GM19023 (cell line): Measurements from ENCODE around the gene AATK.
"Not testable (repeated sequence)": the region's sequence is repeated elsewhere in the genome, so short reads cannot be mapped to it uniquely, and the experiment has no call there.

Experiments used
- ATAC-seq: cut with Tn5 transposase; IDR thresholded peaks from one replicate; pipeline ENCODE4 v1.9.1; 2021; ENCODE audit warnings: mild to moderate bottlenecking, moderate library complexity; ENCODE audit not compliant: unreplicated experiment

Gene AATK

DNA sequence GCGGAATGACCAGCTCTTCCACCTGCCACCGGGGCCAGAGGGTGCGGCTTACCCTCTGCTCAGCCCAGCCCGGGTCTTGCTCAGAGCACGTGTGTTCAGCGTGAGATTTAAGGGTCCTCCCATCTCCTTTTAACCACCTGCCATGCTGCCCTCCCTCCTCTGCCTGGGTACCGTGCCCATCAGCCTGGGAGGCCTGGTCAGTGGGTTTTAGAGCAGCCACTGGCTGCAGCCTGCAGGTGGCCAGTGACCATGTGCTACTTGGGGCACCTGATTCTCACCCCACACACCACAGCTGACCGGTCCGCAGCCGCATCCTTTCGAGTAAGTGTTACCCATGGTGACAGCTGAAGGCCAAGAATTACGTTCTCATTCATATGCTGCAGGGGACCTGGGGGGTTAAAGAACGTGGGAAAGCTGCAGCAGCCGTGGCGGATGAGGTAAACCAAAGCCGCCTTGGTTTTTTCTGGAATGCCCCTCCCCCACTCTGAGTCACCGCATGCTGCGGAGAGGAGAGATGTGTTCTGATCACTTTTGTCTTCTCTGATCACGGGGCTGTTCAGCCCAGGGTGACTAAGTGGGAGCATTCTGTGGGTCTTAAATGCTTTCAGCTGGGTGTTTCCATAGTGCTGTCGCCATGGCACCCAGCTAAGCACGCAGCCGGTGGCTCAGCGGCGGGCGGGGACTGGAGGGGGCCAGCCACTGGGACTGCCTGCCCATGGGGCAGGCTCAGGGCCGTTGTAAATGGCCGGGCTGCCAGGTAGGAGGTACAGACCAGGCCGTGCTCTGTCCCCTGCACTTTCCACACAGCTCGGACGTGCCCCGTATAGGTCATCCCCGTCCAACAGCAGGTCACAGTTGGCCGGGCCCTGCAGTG lies 71.3 kb downstream of the AATK start:
- ATAC-seq = no peak

DNA sequence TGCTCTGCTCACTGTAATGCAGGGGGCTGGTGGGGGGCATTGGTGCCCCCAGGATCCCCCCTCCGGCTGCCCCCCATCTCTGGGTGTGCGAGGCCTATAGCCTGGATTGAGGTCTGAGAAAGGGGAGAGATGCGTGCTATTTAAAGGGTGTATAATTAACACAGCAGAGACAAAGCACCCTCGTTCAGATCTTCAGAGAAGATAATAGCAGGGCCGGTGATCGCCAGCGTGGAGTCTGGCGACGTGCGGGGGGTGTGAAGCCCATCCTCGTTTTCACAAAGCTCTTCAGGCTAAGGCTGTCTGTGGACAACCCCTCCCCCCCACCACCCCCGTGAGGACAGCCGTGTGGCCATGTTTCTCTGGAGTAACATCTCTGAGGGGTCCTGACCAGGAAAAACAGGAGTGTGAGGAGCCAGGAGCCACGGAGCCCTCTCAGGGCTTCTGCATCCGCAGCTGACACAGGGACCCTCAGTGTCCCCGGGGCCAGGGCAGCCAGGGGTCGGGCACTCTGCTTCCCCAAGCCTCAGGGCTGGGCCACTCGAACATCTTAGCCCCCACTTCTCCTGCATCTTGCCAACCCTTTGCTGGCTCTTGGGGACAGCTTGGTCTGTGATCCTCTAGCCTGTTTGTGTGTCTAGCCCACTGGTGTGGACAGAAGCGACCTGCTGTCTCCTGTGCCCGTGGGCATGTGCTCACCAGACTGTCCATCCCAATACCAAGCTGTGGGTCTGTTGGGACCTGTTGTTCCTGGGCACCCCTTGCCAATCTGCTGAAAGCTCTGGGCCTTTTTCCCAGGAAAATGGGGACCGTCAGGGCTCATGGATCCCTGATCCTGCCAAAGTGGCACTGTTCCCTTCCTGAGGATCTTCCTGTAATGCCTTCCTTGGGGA lies 72.2 kb downstream of the AATK start:
- ATAC-seq = no peak

DNA sequence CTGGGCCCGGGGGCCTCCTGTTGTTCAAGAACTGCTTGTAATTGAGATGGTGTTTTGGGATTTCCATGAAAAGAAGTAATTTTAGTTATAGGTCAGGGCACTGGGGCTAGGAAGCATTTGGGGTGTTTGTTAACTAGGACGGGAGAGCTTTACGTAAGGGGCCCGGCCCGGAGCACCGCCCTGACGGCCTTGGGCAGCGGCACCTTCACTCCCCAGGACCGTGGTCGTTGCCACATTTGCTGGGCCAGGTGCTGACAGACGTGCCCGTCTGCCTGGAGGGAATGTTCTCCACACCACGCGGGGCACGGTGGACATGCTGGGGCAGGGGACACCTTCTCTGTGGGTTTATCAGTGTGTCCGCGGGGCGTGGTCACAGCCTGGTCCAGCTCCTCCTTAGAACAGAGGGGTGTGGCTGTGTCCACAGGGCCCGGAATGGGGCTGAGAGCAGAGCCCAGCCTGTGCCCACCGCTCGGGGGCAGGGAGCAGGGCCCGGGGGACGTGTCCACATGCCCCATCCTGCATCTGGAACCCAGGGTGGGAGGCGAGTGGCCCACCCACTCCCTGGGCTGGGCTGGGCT lies 73.4 kb downstream of the AATK start:
- ATAC-seq = no peak

DNA sequence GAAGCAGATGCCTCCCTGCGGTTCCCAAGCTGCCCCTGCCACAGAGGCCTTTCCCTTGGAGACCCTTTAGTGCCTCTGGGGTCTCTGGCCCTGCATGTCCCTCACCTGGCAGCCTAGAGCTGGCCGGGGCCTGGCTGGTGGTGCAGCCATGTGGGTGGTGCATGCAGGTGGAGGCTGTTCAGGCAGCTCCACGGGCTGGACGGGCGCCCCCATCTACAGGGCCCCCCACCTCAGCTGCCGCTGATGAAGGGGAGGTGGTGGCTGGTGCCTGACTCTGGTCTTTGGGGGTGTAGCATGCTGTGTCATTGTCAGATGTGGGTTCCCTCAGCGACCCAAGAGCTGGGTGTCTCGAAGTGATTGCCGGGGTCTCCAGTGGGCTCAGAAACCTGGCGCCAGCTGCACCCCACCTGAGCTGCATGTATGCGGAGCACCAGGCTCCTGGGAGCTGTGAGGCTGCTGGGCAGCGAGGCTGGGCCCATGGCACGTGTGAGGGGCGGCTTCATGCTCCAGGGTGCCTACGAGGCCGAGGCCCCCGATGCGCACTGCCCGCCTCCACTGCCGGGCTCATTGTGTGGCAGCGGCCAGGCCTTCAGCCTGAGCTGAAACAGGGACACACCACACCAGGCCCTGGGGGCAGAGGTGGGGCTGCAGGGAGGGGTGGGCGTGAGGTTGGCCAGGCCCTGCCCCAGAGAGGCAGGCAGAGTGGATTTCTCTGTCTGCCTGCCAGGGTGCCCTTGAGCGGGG lies 74.1 kb downstream of the AATK start:
- no peak for ATAC-seq

DNA sequence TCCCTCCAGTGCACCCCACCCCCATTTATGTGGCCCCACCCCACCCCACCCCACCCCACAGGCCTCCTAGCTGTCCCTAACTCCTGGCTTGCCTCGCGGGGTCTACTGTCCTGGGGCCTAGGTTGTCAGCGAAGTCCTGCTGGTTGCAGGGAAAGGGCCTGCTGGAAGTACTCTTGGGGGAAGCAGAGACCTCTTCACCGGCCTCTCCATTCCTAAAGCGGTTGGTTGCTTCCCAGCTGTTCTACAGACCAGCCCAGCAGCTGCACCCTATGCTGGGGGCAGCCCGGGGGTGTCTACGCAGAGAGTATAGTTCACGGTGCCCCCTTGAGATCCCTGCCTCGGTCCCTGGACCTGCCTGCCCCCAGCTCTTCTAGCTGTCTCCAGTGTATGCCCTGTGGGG lies 74.9 kb downstream of the AATK start:
- ATAC-seq = no peak

DNA sequence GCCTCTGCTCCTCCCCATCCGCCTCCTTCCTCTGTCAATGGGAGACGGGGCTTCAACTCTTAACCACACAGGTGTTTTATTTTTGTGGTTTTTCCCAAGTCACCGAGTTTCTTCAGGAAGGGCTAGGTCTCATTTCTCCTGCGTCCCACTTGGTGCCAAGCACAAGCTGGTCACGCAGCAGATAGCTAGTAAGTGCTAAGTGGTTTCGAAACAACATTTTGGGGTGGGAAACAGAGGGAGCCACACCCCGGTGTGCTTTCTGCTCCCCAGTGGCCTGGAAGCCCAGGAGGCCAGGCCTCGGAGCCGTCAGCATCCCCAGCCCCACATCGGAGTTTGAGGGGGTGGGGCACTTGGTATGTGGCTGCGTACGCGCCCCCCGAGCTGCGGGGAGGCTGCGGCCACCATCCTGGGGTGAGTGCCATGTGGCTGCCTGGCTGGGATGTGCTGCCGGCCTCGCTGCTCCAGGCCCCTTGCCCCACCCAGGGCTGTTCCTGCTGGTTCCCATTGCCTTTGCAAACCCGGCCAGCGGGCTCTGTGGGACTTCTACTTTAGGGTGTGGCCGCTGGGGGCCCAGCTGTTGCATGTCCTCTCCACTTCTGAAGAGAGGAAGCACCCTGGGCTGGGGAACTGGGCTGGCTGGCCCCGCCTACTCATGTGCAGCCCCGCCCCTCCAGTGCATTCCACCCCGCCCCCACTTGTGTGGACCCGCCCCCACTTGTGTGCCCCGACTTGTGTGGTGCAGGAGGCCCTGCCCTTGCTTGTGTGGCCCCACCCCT lies 75.5 kb downstream of the AATK start:
- no peak for ATAC-seq

DNA sequence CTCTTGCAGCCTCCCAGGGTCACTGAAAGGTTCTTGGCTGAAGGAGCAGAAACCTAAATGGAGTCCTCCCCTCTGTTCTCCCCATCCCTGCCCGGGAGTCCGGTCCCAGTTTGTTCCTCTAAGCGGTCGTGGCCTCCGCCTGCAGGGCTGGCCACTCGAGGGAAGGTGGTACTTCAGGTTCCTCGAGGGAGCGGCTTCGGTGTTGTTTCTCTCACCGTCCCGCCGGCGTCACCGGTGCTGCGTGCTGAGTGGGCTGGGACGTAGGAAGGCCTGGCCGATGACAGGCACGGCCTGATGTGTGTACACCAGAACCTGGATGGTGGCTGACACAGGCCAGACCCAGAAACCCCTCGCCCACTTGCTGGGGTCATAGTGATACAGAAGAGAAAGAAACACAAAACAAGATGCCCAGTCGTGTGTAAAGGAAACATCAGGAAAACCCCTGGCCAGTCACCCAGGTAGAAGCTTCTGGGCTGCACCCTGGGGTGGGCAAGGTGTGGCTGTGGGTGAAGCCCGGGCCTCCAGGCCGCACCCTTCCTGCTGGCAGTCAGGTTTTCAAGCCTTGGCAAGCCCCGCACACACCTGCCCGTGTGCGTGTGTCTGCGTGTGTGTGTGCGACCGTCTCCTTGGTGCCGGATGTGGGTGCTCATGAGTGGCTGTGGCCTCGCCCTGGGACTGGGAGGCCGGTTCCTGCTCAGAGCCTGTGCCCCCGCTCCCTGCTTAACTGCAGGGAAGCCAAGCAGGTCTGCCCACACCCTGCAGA lies 79.1 kb downstream of the AATK start:
- no peak for ATAC-seq

DNA sequence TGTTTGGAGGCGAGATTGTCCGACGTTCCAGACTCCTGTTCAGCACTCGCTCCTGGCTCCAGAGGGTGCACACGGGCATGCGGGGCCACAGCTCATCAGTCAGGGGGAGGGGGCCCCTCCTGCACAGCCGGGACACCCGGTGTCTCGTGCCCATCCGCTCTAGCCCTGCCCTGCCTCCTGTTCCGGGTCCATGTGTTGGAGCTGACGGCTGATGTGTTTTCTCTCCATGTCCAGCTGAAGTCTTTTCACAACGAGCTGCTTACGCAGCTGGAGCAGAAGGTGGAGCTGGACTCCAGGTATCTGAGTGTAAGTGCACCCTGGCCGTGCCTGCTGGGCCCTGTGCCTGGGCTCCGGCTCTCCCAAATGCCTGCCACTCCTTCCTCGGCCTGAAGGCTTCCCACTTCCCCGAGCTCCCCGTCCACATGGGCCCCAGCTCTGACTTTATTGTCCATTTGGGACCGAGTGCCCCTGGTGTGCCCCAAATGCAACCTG lies 80.6 kb downstream of the AATK start:
- ATAC-seq = no peak

DNA sequence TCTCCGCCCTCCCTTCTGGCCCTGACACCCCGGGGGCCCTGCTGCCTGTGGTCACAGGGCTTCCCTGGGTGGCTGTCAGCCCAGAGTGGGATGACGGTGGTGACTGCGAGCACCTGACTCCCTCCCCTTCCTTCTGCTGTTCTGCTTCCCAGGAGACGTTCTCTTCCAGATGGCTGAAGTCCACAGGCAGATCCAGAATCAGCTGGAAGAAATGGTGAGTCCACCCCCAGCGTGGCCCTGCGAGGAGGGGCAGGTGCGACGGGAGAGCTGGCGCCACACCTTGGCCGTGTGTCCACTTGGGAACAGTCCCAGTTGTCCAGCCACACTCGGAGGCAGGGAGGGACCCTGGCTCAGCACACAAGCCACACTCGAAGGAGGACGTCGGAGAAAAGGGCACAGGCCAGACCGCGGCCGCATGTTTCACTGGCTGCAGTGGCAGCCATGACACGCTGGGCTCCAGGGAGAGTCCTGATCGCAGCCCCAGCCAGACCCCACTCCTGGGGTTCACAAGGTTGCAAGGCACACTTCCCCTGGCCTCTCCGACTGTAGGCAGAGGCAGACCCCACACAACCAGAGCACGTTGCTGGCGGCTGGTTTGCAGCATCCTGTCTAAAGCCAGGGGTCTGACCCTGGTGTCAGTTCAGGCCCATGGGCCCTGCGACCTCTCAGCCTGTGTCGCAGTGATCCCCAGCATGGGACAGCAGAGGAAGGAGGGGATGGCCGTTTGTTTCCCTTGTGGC lies 81.2 kb downstream of the AATK start:
- no peak for ATAC-seq

DNA sequence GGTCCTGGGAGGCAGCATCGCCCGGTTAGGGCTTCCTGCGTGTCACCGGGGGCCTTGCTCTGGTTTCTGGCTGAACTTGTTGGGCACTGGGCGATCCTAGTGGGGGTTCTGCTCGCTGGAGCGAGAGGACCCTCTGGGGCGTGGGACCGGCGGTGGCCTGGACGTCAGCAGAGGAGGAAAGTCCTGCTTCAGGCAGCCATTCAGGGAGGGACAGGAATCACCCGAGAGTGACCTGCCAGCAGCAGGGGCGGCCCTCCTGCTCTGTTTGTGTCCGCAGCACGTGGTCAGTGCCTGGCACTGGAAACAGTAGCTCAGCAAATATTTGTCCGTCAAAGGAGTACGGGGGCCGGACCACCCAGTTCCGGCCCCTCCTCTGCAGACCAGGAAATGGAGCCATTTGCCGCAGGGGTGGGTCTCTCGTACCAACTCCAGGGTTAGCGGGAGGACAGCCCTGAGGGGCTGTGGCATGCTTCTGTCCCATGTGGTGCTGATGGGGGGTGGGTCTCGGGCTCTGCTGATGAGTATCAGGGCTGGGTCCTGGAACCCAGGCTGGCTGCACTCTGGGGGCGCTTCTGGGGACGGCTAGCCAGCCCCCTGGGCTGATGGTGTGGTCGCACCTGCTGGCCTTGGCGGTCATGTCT lies 82.8 kb downstream of the AATK start:
- ATAC-seq = no peak

DNA sequence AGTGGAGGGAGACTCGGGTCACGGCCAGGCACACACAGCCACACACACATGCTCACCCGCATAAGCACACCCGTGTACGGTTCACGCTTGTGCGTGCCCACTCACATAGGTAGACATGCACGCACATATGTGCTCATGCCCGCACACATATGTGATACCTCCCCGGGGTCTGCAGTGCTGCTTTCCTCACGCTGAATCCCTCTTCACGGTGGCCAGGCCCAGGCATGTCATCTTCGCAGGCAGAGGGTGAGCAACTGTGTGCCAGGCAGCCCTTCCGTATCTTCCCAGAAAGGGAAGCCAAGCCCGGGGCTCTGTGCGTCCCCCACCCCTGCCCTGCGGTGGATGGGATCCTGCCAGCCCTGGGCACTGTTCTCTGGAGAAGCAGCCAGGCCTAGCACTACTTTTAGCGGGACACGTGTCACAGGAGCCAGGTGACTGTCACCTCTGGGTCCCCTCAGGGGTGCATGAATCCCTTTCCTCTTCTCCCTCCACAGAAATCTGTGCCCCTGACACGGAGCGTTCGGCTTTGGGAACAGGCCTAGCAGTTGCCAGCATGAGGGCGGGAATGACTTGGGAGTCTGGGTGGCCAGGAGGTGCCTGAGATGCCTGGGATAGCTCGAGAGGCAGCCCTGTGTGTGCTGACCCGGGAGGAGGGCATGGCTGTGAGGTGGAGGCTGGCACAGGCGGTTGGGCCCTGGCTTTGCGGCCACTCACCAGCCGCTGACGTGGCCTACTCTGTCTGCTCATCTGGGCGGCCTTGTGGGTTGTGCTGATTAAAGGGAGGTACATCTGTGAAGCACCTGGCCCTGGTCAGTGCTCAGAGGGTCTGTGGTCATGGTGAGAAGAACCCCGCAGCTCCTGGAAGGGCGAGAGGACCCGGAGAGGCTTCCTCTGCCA lies 83.6 kb downstream of the AATK start:
- ATAC-seq = no peak

DNA sequence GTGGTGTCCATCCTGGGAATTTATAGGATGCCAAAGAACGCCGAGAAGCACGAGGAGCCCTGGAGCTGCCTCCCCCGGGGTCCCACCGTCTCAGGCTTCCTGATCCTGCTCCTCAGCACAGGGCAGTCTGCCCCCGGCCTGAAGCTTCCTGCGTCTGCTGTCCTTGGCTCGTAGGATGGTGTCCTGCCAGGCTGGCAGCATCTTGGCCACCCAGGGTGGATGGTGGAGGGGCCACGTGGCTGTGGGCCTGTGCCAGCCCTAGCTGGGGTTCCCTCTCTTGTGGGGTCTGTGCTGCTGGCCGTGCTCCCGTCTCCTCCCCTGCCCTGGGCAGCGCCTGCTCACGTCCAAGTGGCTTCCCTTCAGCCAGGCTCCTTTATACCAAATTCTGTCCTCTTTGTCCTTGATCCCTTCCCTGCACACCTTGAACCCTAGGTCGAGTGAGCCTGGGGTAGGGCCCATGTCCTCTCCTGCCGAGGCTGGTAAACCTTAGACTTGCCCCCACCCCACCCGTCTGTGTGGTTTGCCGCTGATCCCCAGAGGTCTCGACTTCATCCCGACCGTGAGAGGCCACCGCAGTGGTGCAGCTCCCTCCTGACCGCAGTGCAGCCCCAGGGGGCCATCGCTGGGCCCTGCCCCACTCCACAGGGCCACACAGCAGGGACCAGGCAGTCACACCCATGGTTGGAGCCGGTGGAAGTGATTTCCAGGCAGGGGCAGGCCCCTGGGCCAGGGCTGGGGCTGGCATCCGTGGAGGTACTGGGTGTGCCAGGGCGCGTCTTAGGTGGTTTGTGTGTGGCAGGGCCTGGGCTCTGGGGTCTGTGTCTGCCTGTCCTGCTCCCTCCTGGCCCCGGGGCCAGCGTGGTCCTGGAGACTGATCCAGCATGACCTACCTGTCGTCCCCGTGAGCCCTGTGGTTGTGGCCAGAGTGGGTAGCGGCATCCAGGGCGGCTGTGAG lies 84.5 kb downstream of the AATK start:
- no peak for ATAC-seq

DNA sequence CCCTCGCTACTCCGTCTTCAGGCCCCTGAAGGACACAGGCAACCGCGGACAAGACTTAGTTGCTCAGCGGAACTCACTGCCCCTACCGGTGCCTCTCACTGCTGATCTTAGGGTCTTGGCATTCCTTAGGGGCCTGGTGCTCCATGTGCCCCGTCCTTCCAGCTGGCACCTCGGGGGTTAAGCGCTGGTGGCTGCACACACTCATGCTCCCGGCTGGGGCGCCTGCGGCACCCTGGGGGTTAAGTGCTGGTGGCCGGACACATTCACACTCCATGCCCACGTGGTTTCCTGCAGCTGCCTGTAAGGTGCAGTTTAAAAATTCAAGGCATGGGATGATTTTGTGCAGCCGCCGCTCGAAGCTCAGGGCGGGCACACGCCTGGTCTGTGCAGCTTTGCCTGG lies 86.0 kb downstream of the AATK start:
- ATAC-seq = no peak

DNA sequence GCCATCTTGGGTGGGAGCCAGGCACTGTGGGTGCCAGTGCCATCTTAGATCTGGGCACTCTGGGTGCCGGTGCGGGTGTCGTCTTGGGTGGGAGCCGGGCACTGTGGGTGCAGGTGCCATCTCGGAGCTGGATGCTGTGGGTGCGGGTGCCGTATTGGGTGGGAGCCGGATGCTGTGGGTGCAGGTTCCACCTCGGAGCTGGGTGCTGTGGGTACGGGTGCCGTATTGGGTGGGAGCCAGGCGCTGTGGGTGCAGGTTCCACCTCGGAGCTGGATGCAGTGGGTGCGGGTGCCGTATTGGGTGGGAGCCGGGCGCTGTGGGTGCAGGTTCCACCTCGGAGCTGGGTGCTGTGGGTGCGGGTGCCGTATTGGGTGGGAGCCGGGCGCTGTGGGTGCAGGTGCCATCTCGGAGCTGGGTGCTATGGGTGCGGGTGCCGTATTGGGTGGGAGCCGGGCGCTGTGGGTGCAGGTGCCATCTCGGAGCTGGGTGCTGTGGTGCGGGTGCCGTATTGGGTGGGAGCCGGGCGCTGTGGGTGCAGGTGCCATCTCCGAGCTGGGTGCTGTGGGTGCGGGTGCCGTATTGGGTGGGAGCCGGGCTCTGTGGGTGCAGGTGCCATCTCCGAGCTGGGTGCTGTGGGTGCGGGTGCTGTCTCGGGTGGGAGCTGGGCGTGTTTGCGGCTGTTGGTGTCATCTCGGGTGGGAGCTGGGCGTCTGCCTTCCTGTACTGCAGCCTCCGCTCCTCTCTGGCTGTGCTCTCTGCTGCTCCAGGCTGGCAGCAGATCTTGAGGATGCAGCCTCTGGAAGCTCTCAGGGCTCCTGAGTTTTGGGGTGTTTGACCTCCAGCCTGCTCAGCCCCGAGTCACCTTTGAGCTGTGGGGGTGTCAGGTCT lies 87.8 kb downstream of the AATK start:
- not testable (repeated sequence) for ATAC-seq

DNA sequence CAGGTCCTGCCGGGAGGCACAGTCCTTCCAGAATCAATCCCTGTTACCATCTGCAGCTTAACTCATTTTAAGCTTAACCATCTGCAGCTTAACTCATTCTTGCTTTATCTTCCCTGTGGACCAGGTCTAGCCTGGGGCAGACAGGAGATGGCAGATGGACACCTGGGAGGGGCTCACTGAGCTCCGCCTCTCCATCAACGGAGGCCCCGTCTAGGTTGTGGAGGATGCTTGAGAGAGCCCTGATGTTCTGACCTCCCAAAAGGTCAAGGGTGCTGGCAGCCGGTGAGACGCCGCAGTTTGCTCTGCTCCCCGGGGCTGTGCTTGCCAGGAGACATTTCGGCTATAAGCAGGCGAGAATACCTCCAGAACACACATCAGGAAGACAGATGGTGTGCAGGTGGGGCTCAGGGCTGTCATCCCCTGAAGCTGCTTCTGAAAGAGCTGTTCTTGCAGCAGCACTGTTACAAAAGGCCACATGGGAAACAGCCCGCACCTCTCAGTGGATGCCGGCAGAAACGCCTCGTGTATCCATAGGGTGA lies 89.8 kb downstream of the AATK start:
- ATAC-seq = no peak
